HG03378 (cell line): ENCODE data around the gene MAP4K2.

Source experiments
- ATAC-seq: cut with Tn5 transposase; IDR thresholded peaks from one replicate; pipeline ENCODE4 v1.9.1; 2021; ENCODE audit warnings: mild to moderate bottlenecking, moderate library complexity; ENCODE audit not compliant: unreplicated experiment

Gene MAP4K2

DNA sequence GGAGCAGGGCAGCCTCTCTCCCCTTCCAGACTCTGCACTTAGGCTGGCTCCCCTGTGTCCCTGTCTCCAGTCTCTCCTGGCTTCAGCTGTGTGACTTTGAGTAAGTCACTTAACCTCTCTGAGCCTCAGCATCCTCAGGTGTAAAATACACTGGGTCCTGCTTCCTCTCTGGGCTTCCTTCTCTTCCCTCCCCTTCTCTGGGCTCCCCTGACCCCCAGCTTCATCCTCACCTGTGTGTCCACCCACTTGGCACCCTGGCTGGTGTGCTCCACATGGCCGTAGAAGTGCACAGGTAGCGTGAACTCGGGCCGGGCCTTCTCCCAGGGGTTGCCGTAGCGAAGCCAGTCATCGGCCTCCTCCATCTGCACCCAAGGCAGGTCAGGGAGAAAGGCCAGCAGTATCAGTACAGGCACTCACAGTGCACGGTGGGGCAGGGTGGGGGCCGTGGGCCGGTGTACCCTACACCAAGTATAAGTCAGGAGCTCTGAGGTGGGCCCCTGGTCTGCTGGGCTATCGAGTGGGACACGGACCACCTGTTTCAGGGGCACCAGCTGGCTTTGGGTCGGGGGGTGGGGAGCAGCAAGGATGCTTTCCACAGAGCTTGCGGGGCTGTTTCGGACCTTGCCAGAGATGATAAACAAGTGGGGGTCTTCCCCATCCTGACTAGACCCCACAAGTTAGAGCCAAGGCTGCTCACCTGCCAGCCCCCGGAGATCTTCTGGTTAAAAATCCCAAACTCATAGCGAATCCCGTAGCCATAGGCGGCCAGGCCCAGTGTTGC, 45.3 kb downstream of the MAP4K2 start:
- ATAC-seq: no peak

DNA sequence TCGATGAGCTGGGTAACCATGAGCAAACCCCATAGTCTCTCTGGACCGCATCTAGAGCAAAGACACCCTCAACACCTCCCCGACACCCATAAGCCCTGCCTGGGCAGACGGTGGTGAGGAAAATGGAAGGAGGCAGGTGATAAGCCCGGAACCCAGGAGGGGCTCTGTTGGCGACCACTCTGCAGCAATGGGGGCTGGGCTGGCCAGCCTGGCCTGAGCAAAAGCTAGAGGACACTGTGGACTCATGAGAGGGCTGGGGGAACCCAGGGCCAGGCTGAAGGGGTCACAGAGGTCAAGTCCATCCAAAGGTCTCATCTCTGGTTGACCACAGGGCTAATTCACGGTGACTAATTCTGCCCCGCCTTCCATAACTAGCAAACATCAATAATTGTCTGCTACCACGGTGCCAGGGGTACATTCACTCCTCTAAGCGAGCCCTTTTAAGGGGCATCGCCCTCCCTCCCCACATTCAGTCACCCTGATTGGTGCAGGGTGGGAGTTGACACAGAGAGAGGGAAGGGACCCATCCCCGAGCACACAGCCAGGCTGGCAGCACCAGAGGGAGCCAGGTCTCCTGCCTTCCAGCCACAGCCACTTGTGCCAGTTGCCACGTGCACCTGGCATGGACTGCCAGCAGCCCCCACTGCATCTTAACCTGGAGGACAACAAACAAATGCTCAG, 47.2 kb downstream of the MAP4K2 start:
- no peak for ATAC-seq

DNA sequence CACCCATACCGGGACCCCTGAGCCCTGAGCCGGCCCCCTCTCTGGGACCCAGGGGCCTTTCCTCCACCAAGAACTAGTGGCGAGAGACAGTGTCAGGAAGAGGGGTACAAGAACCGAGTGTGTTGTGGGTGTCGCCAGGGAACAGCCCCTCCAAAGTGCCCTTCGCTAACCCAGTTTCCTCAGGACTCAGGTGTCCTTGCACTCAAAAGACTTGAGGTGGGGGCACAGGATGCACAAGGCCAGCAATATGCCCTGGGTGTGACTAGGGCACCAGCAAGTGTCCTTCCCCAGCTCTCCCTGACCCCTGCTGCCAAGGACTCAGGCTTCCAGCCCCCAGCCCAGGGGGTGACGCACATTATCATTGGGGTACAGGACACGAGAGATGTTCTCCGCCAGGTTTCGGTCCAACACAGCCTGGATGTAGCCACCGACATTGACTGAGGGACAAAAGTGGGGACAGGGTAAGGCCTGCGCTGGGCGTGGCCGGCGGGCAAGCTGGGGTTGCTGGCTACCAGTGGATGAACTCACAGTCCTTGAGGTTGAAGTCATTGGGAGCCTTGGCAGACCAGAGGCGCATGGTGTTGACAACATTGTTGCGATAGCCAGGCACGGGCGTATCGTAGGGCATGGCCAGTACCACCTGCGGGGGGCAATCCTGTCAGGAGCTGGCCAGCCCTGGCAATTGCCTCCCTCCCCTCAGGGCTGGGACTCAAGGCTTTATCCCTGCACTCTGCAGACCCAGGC, 47.9 kb downstream of the MAP4K2 start:
- ATAC-seq: no peak

DNA sequence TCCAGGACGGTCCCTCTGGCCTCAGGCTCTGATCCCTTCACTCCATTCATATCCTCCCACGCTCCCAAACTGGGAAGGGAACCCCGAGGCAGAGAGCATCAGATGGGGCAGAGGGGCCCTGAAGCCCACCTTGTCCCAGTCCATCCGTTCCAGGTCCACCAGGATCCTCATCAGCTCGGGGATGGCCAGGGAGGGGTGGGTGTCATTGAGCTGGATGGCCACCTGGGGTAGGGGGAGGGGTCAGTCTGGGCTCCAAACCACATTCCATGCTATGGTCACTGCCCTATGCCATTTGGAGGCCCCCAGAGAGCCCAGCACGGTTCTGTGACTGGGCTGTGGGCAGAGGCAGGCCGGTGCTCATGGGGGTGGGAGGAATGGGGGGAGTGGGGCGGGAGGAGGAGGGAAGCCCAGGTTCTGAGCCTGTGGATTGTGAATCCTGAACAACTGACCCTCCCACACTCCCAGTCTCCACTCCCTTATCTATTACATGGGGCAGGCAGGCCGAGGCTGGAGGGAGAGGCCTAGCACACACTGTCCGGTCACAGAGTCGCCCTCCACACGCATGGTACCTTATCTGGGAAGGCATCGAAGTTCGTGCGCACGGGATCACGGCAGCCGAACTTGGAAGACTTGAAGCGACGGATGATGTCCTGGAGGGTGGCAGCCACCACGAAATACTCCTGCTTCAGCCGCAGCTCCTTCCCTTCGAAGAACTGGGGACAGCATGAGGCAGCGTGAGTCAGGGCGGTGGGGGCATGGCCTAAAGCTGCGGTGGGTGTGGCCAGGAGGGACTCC, 48.7 kb downstream of the MAP4K2 start:
- no peak for ATAC-seq

DNA sequence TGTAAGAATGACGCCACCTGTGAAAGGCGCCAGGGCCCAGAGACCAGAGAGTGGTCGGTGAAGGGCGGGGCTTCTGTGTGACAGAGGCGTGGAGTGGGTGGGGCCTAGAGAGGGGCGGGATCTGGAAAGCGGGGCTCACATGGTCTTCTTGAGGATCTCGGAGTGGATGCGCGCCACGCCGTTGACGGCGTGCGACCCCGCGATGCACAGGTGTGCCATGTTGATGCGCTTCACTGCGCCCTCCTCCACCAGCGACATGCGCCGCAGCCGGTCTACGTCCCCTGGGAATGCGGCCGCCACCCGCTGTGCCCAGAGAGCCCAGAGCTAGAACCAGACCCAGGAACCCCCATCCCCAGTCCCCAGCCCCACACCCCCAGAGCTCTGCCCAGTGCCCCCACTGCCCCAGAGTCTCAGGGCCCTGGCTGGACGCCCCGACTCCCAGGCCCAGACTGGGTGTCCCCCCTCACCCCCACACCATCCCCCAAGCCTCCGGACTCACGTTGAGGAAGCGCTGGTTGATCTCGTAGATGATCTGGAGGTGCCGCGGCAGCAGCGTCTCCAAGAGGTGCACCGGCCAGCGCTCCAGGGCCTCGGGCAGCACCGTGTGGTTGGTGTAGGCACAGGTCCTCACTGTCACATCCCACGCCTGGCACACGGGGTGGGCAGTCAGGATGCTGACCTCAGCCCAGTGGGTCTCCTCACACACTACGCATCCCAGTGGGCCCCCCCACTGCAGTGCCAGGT, 49.5 kb downstream of the MAP4K2 start:
- no peak for ATAC-seq

DNA sequence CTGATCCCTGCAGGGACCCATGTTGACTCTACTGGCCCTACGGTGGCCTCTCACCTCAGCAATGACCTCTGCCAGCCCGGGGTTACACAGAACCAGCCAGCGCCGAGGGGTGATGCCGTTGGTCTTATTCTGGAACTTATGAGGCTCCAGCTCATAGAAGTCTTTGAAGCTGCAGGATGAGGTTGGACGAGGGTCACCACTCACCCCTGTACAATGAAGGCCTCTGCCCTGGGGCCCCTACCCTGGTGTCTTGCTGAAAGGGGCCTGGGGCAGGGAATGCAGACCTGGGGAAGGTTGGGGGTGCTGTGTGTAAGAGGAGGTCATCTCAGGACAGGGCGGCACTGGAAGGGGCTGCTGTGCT, 50.0 kb downstream of the MAP4K2 start:
- no peak for ATAC-seq

DNA sequence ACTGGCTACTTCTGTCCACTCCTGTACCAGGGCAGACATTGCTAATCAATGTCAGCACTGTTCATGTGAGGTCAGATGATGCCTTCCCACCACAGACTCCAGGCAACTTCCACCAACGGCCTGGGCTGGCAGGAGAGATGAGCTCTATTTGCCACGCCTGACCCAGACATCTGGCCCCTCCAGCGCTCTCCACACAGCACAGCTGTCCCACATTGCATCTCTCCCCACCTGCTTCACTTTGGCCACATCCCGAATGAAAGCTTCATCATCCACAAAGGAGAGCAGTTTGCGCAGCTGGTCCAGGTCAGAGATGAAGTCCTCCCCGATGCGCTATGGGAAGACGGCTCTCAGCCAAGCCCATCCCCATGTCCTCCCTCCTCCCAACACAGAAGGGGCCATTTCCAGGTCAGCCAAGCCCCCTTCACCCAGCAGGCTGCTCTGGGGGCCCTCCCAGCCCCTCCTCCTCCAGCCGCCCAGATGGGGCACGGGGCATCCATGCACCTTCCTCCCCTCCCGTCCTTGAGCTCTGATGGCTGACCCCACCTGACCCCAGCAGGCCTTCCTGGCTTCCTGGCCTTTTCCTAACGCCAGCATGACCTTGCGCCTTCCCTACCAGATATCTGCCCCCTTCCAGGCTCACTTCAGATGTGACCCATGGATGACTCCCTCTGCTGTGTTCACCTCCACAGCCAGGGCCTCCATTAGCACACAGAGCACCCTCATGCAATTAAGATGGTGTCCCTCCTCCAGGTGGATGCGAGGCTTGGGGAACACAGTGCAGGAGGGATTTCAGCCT, 50.6 kb downstream of the MAP4K2 start:
- no peak for ATAC-seq

DNA sequence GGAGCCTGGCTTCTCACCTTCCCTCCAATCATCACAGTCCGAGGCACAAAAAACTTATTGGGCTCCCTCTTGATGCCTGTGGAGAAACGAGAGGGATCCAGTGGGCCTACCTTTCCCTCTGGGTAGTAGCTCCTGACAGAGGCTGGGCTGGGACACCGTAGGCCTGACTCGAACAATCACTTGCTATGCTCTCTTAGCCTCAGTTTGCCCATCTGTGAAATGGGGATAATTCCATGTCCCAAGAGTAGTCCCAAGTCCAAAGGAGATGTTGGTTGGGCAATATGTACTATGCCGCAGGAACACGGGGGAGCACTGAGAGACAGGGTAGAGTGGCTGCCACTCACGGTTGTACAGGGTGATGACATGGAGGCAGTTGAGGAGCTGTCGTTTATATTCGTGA, 51.4 kb downstream of the MAP4K2 start:
- ATAC-seq: no peak

DNA sequence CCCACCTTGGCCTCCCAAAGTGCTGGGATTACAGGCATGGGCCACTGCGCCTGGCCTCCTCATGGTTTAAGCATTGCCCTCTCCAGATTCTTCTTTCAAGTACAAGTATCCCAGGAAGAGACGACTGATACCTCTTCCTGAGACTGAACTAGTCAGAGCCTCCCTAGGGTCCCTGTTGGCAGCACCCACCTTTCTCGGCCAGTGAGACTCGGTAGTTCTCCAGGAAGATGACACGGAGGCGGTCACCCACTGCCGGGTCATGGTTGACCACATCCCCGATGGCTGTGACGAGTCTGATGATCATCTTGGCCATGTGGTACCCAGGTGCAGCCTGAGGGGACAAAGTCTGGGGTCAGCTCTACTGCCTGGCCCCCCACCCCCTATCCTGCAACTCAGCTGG, 51.9 kb downstream of the MAP4K2 start:
- no peak for ATAC-seq

DNA sequence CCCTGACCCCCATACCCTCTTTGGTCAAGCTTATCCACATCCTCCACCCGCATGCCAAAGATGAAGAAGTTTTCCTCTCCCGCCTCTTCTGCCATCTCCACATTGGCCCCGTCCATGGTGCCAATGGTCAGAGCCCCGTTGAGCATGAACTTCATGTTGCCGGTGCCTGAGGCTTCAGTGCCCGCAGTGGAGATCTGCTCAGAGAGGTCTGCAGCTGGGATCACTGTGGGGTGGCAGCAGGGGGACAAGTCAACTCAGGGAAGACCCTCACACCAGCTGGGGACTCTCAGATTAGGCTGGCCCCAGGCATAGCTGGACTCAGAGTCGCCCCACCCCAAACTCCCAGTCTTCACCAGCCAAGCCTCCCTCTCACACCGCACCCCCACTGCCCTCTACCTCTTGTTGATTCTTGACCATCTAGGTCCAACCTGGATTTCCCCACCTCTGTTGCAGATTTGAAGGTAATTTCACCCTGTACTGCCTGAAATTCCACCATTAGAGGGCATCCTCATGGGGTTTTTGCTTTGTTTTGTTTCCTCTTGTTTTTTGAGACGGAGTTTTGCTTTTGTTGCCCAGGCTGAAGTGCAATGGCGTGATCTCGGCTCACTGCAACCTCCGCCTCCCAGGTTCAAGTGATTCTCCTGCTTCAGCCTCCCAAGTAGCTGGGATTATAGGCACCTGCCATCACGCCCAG, 52.5 kb downstream of the MAP4K2 start:
- ATAC-seq: no peak

DNA sequence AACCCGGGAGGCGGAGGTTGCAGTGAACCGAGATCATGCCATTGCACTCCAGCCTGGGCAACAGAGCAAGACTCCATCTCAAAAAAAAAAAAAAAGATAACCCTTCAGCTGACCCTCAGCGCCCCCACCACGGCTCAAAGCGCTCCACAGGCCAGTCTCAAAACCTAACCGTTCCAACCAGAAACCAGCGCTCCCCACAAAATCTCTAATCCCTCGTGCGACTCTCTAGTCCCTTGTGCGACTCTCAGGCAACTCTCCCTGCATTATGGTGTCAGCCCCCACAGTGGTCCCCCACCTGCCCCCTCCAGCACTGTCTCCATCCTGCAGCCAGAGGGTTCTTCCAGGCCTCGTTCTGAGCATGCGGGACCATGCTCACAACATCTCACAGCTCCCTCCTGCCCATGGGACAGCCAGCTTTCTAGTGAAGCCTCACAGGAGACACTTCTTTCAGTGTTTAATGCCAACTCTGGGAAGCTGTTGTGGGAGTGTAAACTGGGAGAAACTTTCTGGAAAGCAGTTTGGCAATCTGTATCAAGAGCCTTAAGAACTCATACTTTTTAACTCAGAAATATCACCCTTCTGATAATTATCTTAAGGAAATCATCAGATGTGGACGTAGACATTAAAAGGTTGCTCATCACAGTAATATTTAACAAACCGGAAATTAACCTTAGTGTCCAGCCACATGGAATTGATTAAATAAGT, 54.9 kb downstream of the MAP4K2 start:
- ATAC-seq: no peak

DNA sequence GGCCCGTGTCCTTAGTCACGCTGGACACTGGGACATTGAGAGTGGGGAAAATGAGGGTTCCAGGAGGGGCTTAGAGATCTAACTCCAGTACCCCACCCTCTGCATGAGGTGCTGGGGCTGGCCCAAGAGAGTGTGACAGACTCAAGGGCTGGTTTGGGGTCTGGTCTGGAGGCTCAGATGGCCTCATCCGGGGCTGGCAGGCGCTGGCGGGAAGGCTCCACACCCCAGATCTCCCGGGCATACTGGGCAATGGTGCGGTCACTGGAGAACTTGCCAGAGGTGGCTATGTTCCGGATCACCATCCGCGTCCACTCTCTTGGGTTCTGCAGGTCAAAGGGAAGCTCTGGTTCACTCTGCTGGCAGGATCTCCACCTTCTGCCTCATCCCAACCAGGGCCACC, 56.5 kb downstream of the MAP4K2 start:
- ATAC-seq: no peak

DNA sequence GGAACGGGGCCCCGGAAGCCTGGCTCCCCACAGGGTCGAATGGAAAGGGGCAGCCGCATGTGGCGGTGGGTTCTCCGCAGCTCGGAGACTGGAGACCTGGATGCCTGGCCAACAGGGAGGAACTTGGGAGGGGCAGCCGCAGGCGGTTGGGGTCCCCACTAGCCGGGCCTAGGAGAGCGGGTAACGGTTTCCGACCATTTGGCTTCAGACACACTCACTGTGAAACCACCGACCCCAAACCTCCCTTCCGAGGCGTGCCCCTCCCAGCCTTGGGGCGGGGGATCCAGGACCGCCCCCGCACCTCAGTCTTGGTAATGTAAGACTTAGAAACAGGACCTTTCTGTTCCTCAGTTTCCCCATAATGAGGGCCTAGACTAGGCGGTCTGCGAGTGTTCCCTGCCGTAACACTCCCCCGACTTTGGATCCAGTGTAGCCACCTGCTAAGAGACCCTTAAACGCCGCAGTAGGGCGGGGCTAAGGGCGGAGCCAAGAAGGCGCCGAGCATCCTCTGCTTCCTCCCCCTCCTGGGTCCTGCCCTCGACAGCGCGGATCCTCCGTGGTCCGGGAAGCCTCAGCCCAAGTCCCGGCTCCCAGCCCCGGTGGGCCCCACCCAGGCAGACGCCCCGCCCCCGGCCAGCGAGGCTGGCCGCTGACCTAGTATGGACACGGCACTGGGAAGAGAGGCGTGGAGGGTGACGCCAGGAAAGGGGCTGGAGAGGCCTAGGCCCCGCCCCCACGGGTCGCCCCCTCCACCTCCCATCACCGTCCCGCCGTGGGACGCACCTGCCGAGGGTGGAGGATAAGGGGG, 57.3 kb downstream of the MAP4K2 start:
- no peak for ATAC-seq

DNA sequence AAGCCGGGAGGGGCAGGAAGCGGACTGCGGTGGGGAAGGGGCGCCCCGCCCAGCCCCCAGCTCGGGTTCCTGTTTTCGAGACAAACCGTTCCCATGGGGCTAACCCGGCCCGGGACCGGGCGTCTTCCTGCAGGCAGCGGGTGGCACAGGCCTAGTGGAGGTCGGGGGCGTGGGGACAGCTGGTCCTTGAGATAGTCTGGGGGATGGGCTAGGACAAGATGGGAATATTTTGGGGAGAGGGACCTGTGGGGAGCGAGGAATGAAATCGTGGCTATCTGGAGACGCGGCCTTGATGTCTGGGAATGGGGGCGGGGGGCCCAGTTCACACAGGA, 57.9 kb downstream of the MAP4K2 start:
- no peak for ATAC-seq

DNA sequence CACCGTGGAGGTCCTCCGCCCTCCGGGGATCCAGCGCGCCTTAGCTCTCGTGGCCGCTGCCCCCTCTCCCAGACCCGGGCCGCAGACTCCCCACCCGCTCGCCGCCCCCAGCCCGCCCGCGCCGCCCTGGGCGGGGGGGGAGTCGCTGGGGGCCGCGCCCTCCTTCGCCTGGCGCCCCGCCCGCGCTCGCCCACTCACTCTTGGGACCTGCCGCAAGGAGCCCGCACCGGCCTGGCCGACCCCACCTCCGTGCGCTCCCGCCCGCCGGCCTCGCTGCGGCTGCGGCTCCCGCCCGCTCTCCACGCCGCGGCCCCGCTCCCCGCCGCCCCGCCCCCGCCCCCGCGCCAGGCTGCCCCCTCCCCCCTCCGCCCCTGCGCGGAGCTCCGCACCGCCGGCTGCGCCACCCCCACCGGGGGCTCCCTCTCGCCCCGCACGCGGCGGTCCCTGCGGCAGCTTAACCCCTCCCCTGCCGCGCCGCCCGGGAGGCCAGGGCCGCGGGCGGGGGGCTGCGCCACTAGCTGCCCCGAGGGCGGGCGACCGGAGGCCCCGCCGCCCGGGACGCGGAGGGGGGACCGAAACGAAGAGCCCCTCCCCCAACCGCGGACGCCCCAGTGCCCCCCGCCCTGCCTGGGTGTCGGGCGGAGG, 58.3 kb downstream of the MAP4K2 start:
- no peak for ATAC-seq

DNA sequence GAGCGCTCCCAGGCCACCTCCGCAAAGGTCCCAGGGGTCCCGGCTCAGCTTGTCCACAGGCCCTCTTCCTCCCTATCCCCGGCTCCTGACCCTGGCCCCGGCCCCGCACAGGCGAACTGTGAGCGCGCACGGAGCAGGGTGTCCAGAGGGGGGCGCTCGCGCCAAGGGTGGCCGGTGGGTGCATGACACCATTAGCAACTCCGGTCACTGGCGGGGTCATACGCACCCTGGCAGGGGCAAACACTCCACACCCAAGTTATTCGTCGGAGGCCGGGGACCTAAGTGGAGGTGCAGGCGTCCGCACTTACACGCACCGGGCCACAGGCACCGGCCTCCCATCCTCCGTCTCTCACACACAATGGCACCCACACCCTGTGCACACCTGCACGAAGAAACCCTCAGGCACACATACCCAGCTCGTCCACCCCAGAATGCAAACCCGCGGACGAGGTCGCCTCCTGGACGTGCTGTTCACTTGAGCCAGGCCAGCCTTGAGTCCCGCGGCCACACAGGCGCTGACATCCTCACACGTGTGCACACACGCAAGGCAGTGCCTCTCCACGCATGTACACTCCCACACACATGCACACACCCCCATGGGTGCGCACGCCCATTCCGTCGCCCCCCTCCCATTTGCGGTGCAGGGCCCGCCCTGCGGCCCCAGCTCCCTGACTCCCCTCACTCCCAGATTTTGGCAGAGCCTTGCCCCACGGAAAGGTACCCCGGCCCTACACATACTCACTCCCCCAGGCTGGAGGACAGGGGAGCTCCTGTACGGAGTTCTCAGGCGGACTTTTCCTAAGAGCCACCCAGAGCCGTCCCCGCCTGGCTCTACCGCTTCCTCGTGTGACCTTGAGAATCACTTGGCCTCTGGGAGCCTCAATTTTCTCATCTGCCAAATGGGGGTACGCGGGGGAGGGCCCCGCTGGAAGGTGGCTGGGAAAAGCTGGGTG, 59.1 kb downstream of the MAP4K2 start, which contains the start of gene RASGRP2:
RASGRP2 (minus strand) TSS at position 552 of the 953 bp plus-strand sequence. CDS start 1,276 bp downstream, outside the sequence.
- no peak for ATAC-seq
